GM12892 (cell line): ENCODE results near the gene IGFBP6.

Source experiments
- POLR2A ChIP-seq: IDR thresholded peaks from 2 replicates; pipeline ENCODE4 v1.6.1; 2011; ENCODE audit warnings: low read depth, low read length, control low read depth
- POLR2AphosphoS5 ChIP-seq: IDR thresholded peaks from 2 replicates; pipeline ENCODE4 v1.6.1; 2011; ENCODE audit warnings: low read depth, low read length, control low read depth
- TAF1 ChIP-seq: IDR thresholded peaks from 2 replicates; pipeline ENCODE4 v1.6.1; 2011; ENCODE audit warnings: low read depth, mild to moderate bottlenecking, control low read depth, low read length, borderline replicate concordance

GRCh38 chr12:53099071-53099882 is 1.8 kb downstream of the IGFBP6 start:
- no peak for TF ChIP-seq POLR2A
- TF ChIP-seq POLR2AphosphoS5 = no peak
- no peak for TF ChIP-seq TAF1
